Muscle of arm (tissue), 12 donors: ENCODE results near the gene PTH2R. TPM values are rescaled to one million over a fixed set of nuclear protein-coding genes. Genes with fewer than 3 reads are reported as not detected.
"Not testable (repeated sequence)": the region's sequence is repeated elsewhere in the genome, so short reads cannot be mapped to it uniquely, and the experiment has no call there.

ENCODE experiments used
- DNase-seq: peaks from one replicate; pipeline ENCODE4 v3.0.0-alpha.2; 2013
- polyA plus RNA-seq, 12 donors: library from polyadenylated mRNA; unstranded; fragments of 120-200 nt; gene quantifications; one replicate each; pipeline ENCODE4 v1.2.1, GENCODE V29; 2013; ENCODE audit not compliant: insufficient read length in 12 of 12

Gene PTH2R
- polyA plus RNA-seq, 12 donors, result 0.25 to 0.62 (median 0.34) TPM; not detected in 3

GRCh38 chr2:208392300-208392699, 14.3 kb upstream of the PTH2R start:
- DNase-seq, result no peak

- DNase-seq, result not testable (repeated sequence)
These were observed 9.8 kb upstream of the PTH2R start for GRCh38 chr2:208396796-208397195.

- DNase-seq, result no peak
These were observed 7.4 kb upstream of the PTH2R start for GRCh38 chr2:208399201-208399600.

- no peak for DNase-seq
These were observed 1.1 kb downstream of the PTH2R start for GRCh38 chr2:208407667-208408066.

GRCh38 chr2:208413931-208414330, 7.3 kb downstream of the PTH2R start:
- no peak for DNase-seq

GRCh38 chr2:208415255-208415654, 8.7 kb downstream of the PTH2R start:
- DNase-seq, result no peak

GRCh38 chr2:208415897-208416296, 9.3 kb downstream of the PTH2R start:
- DNase-seq, result no peak

GRCh38 chr2:208426412-208427045, 19.9 kb downstream of the PTH2R start:
- no peak for DNase-seq

GRCh38 chr2:208437755-208438154, 31.2 kb downstream of the PTH2R start:
- no peak for DNase-seq

- DNase-seq, result no peak
These were observed 34.1 kb downstream of the PTH2R start for GRCh38 chr2:208440716-208441115.

GRCh38 chr2:208441951-208442350, 35.4 kb downstream of the PTH2R start:
- DNase-seq, result no peak

GRCh38 chr2:208447447-208447846, 40.9 kb downstream of the PTH2R start:
- not testable (repeated sequence) for DNase-seq

GRCh38 chr2:208451061-208451460, 44.5 kb downstream of the PTH2R start:
- DNase-seq, result no peak

- DNase-seq, result no peak
These were observed 48.3 kb downstream of the PTH2R start for GRCh38 chr2:208454861-208455260.

GRCh38 chr2:208463721-208464120, 57.1 kb downstream of the PTH2R start:
- DNase-seq, result no peak

- no peak for DNase-seq
These were observed 57.6 kb downstream of the PTH2R start for GRCh38 chr2:208464205-208464604.

GRCh38 chr2:208466151-208466919, 59.7 kb downstream of the PTH2R start:
- DNase-seq, result peak; percentile 12

GRCh38 chr2:208466920-208467298, 60.3 kb downstream of the PTH2R start:
- no peak for DNase-seq

- DNase-seq, result no peak
These were observed 61.0 kb downstream of the PTH2R start for GRCh38 chr2:208467564-208467963.

- no peak for DNase-seq
These were observed 71.1 kb downstream of the PTH2R start for GRCh38 chr2:208477741-208478140.

- no peak for DNase-seq
These were observed 72.8 kb downstream of the PTH2R start for GRCh38 chr2:208479342-208479741.

- not testable (repeated sequence) for DNase-seq
These were observed 75.4 kb downstream of the PTH2R start for GRCh38 chr2:208481945-208482344.

GRCh38 chr2:208482453-208483015, 75.9 kb downstream of the PTH2R start:
- not testable (repeated sequence) for DNase-seq
